GM18907 (cell line): ENCODE measurements around the gene EPAS1.

Experiments
- ATAC-seq: cut with Tn5 transposase; IDR thresholded peaks from one replicate; pipeline ENCODE4 v1.9.1; 2021; ENCODE audit warnings: mild to moderate bottlenecking, moderate library complexity; ENCODE audit not compliant: unreplicated experiment

EPAS1 gene

DNA sequence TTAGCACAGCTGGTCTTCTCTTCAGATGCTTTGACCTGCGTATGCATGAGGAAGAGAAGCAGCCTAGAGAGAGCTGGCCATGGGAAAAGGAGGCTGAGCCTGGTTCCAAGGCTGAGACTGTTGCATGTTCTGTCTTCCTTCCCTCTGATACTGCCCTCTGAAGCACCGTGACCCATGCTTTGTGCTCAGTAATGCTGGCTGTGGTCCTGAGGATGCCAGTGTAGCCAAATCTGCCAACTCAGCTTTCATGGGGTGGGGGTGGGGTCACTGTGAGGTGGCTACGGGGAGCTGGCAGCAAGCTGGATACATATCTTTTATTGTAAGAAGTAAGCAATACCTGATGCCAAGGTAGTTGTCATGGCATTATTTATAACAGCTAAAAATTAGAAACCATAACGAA, 41.5 kb downstream of the EPAS1 start:
- no peak for ATAC-seq

DNA sequence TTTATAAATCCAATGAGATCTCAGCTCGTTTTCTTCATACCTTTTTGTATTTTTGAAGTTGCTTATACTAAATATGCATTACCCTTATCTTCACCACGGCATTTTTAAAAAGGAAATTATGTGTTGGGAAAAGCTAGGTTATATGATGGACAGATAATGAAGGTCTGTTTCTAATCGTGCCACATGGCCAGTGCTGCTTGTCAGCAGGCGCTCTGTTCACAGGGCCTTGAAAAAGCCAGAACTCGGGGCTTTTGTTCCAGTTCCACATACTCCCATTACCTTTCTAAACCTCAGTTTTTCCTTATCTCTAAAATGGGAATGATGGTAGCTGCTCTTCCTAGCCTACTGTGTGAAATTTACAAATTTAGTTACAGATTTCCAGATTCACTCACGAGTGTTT, 42.0 kb downstream of the EPAS1 start:
- ATAC-seq, result no peak

DNA sequence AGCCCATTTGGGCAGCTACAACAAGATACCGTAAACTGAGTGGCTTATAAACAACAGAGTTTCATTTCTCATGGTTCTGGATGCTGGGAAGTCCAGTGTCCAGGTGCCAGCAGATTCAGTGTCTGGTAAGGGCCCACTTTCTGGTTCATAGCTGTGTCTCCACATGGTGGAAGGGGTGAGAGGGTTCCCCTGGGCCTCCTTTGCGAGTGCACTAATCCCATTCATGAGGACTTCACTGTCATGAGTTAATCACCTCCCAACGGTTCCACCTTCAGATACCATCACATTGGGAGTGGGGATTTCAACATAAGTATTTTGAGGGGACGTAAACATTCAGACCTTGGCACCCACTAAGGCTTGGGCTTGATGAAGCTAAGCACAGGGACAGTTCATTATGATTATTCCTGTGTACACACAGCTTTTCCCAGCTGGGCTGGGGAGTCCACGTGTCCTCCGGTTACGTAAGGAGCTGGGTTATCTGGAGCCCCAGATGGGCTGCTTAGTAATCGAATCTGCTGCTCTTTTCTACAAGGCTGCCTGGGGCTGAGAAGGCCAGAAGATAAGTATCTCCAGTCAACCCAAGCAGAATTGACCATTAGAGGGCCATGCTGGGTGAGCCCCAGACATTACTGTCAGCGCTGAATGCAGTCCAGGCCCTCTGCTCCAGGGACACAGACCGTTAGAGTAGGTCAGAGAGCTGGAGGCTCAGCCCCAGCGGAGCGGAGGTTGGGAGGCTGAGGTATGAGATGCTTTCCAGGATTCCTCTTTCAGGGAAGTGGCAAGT, 42.7 kb downstream of the EPAS1 start:
- no peak for ATAC-seq

DNA sequence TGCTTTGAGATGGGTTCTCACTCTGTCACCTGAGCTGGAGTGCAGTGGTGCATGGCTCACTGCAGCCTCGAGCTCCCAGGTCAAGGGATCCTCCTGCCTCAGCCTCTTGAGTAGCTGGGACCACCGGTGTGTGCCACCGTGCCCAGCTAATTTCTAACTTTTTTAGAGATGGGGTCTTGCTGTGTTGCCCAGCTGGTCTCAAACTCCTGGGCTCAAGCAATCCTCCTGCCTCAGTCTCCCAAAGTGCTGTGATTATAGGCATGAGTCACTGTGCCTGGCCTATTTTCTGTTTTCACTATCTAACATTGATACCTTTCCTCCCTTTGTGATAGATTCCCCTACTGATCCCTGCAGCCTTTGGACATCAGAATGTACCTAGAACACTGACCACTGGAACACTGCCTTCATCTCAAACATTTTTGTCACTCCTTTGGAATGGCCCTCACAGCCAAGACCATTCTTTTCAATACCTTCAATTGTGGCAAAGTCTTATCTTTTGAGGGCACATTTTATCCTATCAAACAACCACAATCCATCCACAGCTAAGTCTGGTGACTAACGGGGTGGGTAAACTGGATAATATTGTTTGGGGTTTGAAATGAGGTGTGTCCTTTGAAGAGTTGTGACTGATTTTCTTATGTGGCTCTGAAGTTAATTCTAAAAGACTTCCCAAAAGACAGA, 43.7 kb downstream of the EPAS1 start:
- ATAC-seq, result no peak

DNA sequence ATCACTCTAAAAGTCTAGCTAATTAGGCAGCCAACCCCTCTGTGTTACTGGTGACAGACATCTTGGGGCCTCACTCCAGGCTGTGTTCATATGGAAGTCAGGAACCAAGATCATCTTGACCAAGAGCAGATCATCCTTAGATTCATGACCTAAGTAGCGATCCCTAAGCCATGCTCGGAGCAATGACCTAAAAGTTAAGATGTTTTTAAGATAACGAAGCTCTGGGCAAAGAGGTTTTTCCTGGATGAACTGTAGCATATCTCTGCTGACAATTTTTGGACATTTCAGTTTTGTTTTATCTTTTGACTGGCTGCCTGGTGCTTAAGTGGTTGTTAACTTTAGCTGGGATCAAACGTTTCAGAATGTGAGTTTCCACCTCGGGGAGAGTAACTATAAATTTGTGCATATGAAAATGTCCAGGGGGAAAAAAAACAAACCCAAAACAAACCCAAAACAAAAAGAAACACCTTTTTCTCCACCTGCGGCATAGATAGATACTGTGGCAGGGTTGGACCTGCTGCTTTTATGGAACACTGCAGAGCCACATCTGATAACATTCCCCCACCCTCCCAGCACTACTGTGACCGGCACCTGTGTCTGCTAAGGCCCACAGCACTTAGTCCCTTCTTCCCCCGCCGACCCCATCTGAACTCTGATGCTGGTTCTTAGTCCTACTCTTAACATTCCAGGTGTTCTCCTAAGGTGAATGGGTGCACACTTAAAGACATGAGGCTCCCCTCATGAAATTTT, 45.5 kb downstream of the EPAS1 start:
- ATAC-seq, result no peak

DNA sequence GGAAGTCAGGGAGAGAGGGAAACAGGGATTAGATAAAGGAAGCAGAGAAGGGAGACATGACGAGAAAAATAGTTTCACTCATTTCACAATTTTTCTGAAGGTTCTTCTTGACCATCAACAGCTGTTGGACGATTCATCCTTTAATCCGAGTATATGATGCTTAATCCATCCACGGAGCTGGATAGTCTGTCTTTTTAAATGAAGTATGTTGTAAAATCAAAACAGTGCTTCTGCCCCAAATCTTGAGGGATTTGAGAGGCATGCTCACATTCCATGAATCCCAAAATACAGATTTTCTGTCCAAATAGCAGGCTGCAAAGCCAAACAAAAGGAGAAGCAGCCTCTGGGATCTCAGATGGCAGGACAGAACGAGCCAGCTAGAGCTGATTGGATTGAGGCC, 47.5 kb downstream of the EPAS1 start:
- no peak for ATAC-seq

DNA sequence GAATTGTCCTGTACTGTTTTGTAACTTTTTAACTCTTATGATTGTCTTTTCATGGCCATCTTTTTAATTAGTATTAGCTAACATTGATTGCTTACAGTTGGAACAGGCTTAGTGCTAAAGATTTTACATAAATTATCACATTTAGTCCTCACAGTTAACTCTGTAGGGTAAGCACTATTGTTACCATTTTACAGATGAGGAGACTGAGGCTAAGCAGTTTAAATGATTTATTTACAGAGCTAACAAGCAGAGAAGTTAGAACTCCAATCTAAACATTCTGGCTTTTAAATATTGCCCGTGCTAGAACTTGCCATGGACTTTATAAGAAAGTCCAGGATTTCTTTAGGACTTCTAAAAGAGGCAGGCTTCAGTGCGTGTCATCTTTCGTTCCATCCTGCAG, 48.6 kb downstream of the EPAS1 start:
- no peak for ATAC-seq

DNA sequence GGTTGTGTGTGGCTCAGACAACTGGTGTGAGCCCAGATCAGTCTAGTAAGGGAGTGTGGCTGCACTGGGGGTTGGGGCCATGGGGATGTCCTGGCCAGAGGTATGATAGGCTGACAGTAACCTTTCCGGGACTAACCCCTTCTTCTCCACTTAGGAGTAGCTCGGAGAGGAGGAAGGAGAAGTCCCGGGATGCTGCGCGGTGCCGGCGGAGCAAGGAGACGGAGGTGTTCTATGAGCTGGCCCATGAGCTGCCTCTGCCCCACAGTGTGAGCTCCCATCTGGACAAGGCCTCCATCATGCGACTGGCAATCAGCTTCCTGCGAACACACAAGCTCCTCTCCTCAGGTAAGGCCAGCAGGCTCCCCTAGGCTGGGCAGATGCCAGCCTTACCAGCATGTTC, 49.5 kb downstream of the EPAS1 start:
- no peak for ATAC-seq

DNA sequence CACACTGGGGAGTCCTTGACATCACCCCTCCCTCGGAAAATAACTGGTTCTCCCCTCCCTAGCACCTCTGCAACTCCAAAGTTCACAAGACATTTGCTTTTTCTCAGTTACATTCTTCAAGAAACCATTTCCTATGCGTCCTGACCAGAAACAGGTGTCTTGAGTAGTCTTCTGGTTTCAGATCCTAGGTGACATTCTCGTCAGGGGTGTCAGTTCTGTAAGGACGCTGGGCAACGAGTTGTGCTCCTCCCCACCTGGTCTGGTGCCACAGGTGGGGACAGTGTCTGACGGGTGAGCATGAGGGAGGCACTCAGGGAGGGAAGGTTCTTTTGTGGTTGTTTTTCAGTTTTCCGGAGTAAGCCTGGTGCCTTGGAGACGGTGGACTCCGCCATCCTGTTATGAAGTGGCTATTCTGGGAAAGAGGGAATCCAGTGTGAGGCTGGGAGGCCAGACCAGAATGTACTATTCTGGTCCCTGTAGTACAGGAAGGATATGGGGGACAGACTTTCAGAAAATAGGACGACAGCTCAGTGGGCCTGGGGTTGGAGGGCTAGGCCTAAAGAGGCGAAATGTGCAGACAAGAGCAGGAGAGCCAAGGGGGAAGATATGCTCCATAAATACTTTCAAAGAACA, 50.6 kb downstream of the EPAS1 start:
- ATAC-seq, result peak; percentile 57

DNA sequence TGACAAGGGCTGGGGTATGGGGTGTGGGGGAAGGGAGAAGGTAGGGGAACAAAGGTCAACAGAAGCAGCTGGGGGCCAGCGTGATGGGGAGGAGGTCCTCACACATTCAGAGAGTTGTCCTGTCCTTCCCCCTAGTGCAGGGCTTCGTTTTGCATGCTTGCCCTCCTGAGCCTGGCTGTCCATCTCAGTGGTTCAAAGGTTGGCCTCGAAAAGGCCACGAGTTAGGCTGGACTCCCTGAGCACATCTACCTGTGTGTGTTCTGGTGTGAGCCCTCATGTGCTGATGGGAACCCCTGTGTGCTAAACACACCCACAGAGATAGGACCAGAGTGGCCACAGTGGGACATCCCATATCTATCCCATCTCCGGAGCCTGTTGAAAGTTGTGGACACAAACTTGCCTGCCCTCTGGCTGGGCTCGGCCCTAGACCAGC, 51.9 kb downstream of the EPAS1 start:
- no peak for ATAC-seq

DNA sequence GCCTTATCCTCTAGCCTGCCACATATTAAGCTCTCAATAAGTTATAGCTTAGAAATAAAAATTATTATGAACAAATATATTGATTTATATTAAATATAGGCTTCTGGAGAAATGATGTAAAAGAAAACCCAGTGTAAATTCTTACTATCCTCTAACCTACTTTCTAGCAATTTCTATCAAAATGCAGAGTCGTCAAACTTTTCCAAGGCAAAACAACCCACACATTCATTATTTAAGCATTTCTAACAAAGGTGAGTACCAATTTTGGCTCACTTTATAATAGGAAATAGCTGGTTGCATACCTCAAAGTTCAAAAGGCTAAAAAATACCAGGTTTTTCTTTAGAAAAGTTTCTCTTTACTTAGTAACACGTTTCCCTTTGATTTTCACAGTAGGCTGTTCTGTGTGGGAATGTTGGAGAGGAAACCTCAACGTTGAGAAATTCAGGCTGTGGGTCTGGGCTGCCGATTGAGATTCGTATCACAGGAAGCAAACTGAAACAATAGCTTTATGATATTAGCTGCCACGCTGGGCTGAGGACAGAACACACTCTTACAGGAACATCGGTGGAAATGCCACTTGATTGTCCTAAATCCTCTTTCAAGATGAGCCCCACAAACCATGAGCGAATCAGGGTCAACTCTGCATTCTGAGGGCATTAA, 53.0 kb downstream of the EPAS1 start:
- no peak for ATAC-seq

DNA sequence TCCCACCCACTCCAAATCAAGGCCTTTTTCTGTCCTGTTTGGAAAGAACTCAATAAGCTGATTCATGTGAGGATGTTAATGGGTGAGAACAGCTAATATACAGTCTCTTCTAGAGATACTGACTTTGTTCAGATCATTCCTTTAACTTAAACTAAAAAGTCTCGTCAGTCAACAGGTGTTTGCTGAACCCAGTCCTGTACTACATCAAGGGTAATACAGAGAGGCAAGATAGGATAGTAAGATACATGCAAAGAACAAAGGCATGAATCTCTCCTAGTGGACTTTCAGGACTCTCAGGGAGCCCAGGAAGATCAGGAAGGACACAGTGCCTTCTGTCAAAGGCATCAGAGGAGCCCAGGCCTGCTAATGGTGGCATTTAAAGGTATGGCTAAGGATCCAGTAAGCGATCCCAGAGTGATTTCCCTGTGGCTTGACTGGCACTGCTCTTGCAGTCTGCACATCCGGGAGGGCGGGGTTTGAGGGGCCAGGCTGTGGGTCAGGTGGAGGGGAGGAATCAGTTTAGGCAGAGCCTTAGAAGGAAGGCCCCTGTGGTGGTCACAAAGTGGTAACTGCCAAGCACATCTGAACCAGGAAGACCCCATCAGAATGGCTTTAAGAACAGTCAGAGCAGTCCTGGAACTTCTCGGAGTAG, 54.0 kb downstream of the EPAS1 start:
- no peak for ATAC-seq

DNA sequence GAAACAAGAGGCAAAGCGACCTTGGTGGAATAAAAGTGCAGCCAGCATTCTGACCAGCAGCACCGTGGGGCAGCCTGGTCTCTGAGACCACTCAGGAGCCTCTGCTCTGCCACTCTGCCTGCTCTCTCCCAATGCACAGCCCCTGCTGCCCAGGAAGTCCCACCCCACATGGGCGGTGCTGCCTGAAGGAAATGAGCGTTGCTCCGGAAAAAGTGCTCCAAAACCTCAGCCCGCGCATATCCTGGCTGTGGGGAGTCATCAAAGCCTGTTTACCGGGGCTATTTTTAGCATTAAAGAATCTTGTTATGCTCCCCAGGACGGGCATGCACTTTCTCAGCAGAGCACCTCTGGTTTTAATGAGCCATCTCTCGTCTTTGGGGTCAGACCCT, 54.5 kb downstream of the EPAS1 start:
- ATAC-seq, result no peak

DNA sequence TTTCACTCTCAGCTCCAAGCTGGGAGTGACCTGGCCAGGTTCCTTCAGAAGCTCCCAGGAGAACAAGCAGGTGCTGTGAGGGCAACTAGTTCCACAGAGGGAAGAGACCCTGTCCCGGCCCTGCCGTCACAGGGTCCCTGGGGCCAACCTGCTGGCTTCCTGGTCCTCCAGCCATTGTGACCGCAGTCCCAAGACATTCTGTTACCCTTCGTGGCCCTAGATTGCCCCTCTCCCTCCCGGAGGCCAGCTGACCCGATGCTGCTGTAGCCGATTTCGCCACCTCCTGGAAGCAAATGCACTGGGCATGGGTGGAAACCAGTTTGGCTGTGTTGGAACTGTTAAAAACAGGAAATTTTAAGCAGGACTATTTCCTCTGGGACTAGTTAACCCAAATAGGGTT, 55.4 kb downstream of the EPAS1 start:
- no peak for ATAC-seq

DNA sequence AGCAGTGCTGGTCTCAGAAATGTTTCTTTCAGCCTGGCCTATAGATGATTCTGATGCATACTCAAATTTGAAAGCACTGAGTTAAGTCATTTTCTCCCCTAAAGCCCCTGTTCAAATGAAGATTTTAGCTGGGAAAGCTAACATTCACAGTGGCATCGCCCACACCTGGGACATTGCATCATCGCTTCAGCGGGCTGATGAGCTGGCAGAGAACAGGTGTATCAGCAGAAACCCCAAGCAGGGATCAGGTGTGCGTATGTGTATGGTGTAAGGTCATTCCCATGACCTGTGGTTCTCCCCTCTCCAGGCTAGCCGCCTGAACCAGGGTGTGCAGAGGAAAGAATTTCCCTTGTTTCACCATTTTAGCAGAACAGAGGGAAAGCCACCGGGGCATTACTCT, 56.3 kb downstream of the EPAS1 start:
- ATAC-seq, result no peak

DNA sequence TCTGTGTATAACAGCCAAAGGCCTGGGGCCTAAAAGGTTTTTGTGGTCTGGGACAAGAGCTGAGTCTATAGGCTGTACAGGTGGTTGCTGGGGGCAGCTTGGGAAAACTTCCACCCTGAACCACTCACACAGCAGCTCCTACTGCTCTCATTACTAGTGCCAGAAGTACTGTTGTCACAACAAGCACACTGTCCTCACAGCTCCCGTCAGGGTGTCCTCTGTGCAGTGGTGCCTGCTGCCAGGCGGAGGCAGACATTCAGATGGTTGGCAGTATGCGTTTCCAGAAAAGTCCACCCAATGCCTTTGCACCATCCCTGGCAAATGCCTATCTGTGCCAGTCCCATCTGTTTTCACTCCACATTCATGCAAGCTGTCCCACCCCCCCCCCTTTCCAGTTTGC, 58.5 kb downstream of the EPAS1 start:
- ATAC-seq, result no peak

DNA sequence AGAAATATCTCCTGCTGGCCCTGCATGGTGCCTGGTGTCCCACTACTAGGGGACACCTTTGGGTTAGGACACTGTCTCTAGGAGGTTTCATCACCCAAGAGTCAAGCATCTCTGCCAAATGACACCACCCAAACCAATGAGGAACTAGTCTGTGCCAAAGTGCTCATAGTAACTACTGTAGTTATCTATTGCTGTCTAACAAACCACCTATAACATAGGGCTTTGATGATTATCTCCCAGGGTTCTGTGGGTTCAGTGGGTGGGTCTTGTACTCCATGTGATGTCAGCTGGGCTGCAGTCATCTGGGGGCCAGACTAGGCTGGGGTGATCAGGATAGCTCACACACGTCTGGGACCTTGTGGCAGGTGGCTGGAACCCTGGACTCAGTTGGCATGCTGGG, 59.8 kb downstream of the EPAS1 start:
- ATAC-seq, result no peak

DNA sequence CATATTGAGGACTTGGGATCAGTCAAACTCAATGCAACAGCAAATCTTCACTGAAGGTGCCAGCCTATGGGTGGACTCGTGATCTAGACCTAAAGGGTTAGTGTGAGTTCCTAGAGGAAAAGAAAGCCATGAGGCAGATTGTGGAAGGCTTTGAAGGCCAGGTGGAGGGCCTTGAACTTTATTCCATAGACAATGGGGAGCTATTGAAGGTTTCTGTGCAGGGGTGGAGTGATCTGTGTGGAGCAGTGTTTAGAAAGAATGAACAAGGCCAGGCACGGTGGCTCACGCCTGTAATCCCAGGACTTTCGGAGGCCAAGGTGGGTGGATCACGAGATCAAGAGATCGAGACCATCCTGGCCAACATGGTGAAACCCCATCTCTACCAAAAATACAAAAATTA, 61.5 kb downstream of the EPAS1 start:
- ATAC-seq, result no peak

DNA sequence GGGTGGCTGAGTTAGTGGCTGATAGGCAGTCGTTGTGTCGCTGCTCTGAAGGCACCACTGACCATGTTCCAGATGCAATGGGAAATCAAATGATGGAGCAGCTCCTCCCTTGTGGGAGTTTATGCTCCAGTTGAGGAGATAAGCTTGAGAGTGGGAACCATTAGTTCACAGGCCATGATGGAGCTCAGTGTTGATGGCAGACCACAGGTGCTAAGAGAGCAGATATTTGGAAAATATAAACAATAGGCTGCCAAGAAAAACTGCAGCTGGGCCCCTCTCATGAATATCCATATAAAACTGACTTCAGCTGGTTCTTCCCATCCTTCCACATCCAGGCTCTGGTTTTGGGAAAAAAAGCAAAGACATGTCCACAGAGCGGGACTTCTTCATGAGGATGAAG, 63.1 kb downstream of the EPAS1 start:
- no peak for ATAC-seq

DNA sequence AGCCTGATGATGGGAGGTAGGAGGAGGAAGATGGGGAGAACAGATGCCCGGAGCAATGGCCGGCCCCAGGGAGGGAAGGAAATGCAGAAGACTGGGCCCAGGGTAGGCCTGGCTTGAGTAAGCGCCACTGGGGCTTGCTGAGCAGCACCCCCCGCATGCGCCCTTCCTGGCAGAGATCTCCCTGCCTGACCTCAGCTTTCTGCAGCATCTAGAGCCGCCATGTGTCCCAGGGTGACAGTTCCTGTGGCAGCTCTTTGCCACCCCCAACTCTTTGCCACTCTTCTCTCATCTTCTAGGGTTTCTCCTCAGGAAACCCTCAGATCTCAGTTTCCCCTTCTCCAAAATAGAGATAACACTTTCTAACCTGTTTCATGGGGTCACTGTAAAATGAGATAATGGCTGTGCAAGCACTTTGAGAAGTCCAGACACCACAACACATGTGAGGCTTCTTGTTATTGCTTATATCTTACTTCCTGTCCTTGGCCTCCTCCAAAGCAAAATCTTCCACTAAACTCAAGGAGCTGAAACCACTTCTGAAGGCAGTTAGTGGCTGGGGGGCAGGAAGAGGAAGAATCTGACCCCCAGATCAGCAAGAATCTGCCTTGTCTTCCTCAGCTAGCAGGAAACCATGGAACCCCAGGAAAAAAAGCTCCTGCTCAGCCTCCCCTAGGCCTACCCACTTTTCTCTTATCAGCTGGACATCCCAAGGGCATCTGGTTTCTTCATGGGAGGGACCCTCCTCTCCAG, 64.9 kb downstream of the EPAS1 start:
- ATAC-seq, result no peak
